ENCODE measurements around the gene PCDHGB2. TPM values are rescaled to one million over a fixed set of nuclear protein-coding genes. Genes with fewer than 3 reads are reported as not detected.
"Not testable (repeated sequence)": the region's sequence is repeated elsewhere in the genome, so short reads cannot be mapped to it uniquely, and the experiment has no call there.

Gene PCDHGB2
- total RNA-seq = under 1 TPM; 0.12 to 0.67 TPM

DNA sequence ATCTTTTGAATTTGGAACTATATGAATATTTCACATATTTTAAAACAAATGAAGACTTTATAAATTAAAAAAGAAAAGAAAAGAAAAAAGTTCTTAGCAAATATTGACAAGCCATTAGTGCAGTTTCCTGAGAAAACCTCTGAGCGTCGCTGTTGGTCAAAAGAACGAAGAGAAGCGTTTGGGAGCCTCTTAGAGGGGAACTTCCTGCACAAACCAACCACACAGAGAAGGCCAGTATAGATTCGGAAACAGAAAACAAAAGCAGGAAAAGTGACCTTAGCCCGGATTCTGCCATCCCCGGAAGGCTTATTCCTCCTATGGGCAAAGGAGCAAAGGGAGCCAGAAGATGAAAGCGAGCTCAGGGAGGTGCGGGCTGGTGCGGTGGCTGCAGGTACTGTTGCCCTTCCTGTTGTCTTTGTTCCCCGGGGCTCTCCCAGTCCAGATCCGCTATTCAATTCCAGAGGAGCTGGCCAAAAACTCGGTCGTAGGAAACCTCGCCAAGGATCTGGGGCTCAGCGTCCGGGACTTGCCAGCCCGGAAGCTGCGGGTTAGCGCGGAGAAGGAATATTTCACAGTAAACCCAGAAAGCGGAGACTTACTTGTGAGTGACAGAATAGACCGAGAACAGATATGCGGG is at the start of gene PCDHGB2:
TSS of gene PCDHGB2 (plus strand) at position 205 of the 637 bp plus-strand sequence. CDS start at position 347, 142 bp downstream.
- H3K4me1 Mint-ChIP-seq = peaks cover 2% of the 10 kb centered on the region
- peaks cover 69% of the 10 kb centered on the region for H3K27me3 Mint-ChIP-seq
- H3K9me3 Mint-ChIP-seq (ENCODE audit: low read depth) = peaks cover 15% of the 10 kb centered on the region
- H3K4me3 Mint-ChIP-seq = peak within 1 kb of the TSS; percentile 75
- CTCF ChIA-PET = interaction anchor here (0.5 to 1.9 kb wide), 6 partner anchors 61 to 276 kb away, joined by 3 to 7 read pairs (median 4); partner anchors contain the start of gene PCDHGA11
- peak within 1 kb of the TSS; percentile 6 for H3K27ac Mint-ChIP-seq
- peaks cover 15% of the 10 kb centered on the region for H3K36me3 Mint-ChIP-seq
- ATAC-seq = no peak
- no peak for DNase-seq

DNA sequence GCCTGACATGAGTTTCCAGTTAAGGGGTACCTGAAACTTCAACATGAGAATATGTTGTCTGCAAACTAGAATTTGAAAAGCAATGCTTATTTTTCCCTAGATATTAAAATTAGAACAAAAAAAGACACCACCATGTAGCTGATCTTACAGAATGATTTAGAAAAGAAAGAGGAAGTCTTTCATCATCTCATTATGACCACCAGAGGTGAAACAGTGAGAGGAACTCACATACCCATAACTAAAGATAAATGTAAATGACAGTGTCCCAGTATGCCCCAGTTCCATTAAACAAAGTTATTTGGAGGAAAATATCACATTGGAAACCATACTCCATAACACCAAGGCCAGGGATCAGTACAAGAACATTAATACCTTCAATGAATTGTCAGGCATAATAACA is 46.1 kb upstream of the PCDHGB2 start:
- Mint-ChIP-seq H3K27ac (no peak overlapping the region), H3K9me3 (ENCODE audit: low read depth) (peaks cover 45% of the 10 kb centered on the region), H3K4me1 (peaks cover 4% of the 10 kb centered on the region), H3K4me3 (no peak overlapping the region), H3K27me3 (no peaks in the 10 kb centered on the region), H3K36me3 (peaks cover 57% of the 10 kb centered on the region)
- ATAC-seq (no peak), DNase-seq (no peak)
- CTCF ChIA-PET = no interaction called here

DNA sequence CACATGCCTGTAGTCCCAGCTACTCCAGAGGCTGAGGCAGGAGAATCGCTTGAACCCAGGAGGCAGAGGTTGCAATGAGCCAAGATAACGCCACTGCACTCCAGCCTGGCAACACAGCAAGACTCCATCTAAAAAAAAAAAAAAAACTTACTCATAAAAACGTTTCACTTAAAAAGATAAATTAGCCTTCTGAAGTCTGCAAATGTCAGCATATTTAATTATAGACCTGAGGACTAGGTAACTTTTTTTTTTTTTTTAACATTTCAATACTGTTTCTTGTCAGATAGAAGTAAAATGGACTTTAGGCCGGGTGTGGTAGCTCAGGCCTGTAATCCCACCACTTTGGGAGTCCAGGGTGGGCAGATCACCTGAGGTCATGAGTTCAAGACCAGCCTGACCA is 42.8 kb upstream of the PCDHGB2 start:
- H3K36me3 Mint-ChIP-seq = peaks cover 78% of the 10 kb centered on the region
- peaks cover 26% of the 10 kb centered on the region for H3K4me1 Mint-ChIP-seq
- ATAC-seq, CTCF ChIA-PET, H3K27me3 Mint-ChIP-seq, DNase-seq, H3K4me3 Mint-ChIP-seq, H3K27ac Mint-ChIP-seq: not testable (repeated sequence)
- H3K9me3 Mint-ChIP-seq (ENCODE audit: low read depth) = peaks cover 52% of the 10 kb centered on the region

DNA sequence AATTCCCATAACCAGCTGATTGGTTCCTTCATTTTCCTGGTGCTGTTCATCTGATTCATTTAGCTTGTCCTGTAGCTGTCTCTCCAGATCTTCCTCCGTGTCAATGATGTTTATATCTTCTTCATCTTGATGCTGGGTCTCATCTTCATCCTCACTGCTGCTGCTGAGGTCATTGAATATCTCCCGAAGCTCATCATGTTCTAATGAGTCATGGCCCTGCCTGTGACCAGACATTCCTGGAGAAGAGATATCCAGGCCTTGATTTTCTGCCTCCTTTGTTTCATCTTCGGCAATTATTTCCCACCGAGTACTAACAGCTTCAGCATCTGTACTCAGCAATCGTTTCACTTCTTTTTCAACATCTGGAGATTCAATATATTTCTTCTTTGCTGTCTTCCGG is 40.6 kb upstream of the PCDHGB2 start:
- Mint-ChIP-seq H3K9me3 (ENCODE audit: low read depth) (peaks cover 47% of the 10 kb centered on the region), H3K4me3 (peak overlapping the region; percentile 13), H3K4me1 (peaks cover 32% of the 10 kb centered on the region), H3K27me3 (no peaks in the 10 kb centered on the region), H3K27ac (no peak overlapping the region), H3K36me3 (peaks cover 69% of the 10 kb centered on the region)
- CTCF ChIA-PET = interaction anchor here (1.5 to 4.9 kb wide), 6 partner anchors 11 to 245 kb away, joined by 5 to 35 read pairs (median 12); partner anchors contain the start of genes PCDHGA1 and PCDHGA3
- ATAC-seq = no peak
- DNase-seq = no peak

DNA sequence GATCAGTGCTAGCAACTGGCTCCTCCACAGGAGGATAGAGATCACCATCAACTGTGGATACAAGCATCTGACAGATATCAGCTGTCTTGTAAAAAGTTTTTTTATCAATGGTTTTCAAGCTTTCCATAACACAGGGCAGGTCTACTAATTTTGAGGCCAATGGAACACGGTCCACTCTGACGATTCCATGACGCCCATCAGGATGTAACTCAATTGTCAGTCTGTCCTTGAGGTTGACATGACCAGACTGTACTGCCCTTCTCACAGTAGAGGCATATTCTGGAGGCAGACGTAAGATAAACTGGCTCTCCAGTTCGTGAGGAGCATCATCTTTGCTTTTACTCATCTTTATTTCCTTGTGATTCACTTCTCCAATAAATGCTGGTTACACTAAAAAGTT is 40.1 kb upstream of the PCDHGB2 start:
- Mint-ChIP-seq H3K27ac (peak overlapping the region; percentile 100), H3K27me3 (no peaks in the 10 kb centered on the region), H3K4me3 (peak overlapping the region; percentile 97), H3K36me3 (peaks cover 67% of the 10 kb centered on the region), H3K4me1 (peaks cover 32% of the 10 kb centered on the region), H3K9me3 (ENCODE audit: low read depth) (peaks cover 46% of the 10 kb centered on the region)
- ATAC-seq (no peak), DNase-seq (no peak)
- CTCF ChIA-PET = interaction anchor here (1.3 to 4.9 kb wide), 11 partner anchors 10 to 318 kb away, joined by 3 to 35 read pairs (median 6); partner anchors contain the start of genes HDAC3, PCDHGA1, PCDHGA11 and PCDHGA3

DNA sequence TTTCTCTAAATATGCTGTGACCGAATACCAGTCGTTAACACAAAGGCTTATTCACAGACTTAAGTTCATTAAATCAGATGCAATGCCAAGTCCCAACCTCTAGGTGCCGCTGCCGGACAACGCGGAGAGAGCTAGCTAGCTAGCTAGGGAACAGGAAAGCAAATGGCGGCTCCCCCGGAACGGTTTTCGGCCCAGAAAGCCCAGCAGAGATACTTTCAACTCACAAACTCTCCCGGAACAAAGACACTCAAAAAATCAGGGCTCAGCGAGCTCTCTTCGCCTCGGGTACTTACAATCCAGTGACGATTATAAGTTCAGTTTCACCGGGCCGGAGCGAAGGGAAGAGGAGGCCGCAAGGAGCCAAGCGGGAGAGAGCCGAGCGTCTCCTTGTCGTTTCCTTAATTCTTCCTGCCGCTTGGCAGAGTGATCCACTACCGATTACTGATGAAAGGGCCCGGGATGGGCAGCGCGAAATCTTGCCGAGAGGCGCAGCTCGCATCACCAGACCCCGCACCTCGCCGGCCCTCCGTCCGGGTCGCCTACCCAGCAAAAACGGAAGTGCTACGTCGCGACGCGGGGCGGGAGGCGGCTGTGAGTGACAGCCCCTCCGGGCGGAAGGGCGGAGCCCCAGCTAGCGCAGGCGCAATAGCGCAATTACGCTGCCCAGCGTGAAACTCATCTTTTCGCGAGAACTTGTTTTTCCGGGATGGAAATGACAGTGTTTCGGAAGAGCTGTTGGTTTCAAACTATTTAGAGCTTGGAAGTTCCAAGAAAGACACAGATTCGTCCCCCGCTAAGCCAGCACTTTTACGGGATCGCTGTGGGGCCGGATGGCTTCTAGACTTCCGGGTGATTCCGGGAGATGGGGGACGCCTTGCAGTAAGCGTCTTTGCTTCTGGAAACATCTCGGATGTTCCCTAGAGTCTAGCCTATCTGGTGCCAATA is 39.3 kb upstream of the PCDHGB2 start, which contains the start of gene TAF7:
TSS of gene TAF7 (minus strand) at position 560 of the 945 bp plus-strand sequence. CDS start 740 bp downstream, outside the sequence.
- CTCF ChIA-PET = interaction anchor here (0.9 to 4.9 kb wide), 15 partner anchors 9 to 609 kb away, joined by 3 to 35 read pairs (median 5); partner anchors contain the start of genes HDAC3, PCDHGA1, PCDHGA11 and PCDHGA3
- Mint-ChIP-seq H3K9me3 (ENCODE audit: low read depth) (peaks cover 38% of the 10 kb centered on the region), H3K27ac (peak within 1 kb of the TSS; percentile 100), H3K4me1 (peaks cover 32% of the 10 kb centered on the region), H3K27me3 (no peaks in the 10 kb centered on the region), H3K36me3 (peaks cover 59% of the 10 kb centered on the region), H3K4me3 (peak within 1 kb of the TSS; percentile 97)
- peak; percentile 95 for ATAC-seq
- DNase-seq = peak; percentile 95

DNA sequence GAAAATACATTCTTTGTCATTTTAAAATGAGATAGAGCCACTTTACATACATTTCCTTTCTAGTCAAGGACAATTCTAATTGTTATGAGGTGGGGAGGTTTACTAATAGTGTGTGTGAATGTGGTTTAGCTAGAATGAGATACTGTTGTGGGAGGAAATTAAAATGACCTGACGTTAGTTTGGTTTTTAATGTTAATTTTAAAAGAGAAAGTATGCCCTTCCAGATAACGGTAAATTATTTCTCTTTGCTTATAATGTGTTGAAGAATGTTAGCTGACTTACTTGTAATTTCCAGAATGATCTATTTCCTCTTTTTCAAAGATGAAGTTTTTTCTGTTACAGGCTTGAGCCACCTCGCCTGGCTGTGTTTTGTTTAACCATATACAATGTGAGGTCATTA is 37.5 kb upstream of the PCDHGB2 start:
- DNase-seq (no peak), ATAC-seq (no peak)
- peaks cover 48% of the 10 kb centered on the region for H3K36me3 Mint-ChIP-seq
- no peak overlapping the region for H3K27ac Mint-ChIP-seq
- CTCF ChIA-PET = interaction anchor here (1.3 to 4.9 kb wide), 2 partner anchors 190 to 242 kb away, joined by 3 to 33 read pairs; no protein-coding TSS in a partner anchor
- peaks cover 39% of the 10 kb centered on the region for H3K4me1 Mint-ChIP-seq
- peaks cover under 1% of the 10 kb centered on the region for H3K27me3 Mint-ChIP-seq
- H3K9me3 Mint-ChIP-seq (ENCODE audit: low read depth) = peaks cover 32% of the 10 kb centered on the region
- no peak overlapping the region for H3K4me3 Mint-ChIP-seq

DNA sequence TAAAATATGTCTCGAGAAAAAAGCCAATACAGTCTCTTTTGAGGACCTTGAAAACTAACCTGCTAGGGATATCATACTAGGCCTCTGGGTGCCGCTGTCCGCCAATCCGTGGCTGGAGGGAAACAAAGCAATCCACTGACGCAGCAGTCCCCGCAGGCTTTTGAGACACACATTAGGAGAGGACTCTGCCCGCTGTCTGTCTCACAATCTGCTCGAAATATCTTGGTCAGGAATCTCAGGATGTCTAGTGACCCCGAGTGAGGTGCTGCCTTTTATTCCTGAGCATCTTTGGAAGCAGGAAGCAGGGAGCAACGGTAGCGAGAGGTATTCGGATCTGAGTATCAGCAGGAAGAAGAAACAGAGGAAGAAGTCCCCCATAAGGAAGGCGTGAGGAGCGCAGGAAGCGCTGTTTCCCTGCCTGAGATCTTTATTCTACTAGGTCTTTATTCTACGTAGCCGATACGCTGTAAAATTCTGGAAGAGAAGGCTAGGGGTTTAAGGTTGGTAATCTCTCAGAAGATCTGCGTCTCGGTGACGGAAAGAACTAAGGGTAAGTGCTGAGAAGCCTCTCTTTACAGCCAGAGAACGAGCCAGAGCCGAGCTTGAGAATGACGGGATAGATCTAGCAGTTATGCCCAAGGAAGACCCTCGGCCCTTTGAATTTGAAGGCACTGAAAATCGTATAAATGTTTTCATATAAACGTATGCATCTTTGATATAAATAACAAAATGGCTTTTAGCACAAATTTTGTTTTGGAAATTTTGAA is 33.5 kb upstream of the PCDHGB2 start:
- H3K36me3 Mint-ChIP-seq = peaks cover 14% of the 10 kb centered on the region
- ATAC-seq = peak; percentile 91
- CTCF ChIA-PET = interaction anchor here (0.6 to 2.1 kb wide), 9 partner anchors 14 to 443 kb away, joined by 3 to 5 read pairs (median 3); partner anchors contain the start of gene DIAPH1
- peak; percentile 79 for DNase-seq
- H3K9me3 Mint-ChIP-seq (ENCODE audit: low read depth) = peaks cover 9% of the 10 kb centered on the region
- peak overlapping the region; percentile 70 for H3K27ac Mint-ChIP-seq
- peaks cover 22% of the 10 kb centered on the region for H3K27me3 Mint-ChIP-seq
- H3K4me3 Mint-ChIP-seq = peak overlapping the region; percentile 77
- H3K4me1 Mint-ChIP-seq = peaks cover 15% of the 10 kb centered on the region

DNA sequence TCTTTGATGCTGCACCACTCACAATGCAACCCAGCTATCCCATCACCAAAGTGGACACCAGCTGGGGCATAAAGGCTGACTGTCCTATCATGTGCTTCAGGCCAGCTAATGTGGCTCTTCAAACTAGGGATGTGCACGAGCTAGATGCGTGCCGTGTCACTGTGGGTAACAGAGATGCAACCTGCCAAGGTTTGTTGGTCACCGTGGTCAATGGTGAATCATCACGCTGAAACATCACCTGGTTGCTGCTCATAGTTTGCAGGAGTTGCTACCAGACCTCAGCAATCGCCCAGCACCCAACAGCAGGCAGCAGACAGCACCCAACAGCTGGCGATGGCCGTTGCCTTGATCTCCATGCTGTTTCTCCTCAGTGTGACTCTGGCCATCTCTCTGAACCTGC is 31.6 kb upstream of the PCDHGB2 start:
- CTCF ChIA-PET = interaction anchor here (0.7 to 3.2 kb wide), 5 partner anchors 8 to 229 kb away, joined by 3 to 35 read pairs (median 3); partner anchors contain the start of genes PCDHGA10 and TAF7
- Mint-ChIP-seq H3K4me1 (peaks cover 7% of the 10 kb centered on the region), H3K36me3 (peaks cover 3% of the 10 kb centered on the region), H3K4me3 (no peak overlapping the region), H3K27ac (no peak overlapping the region), H3K9me3 (ENCODE audit: low read depth) (peaks cover 9% of the 10 kb centered on the region), H3K27me3 (peaks cover 35% of the 10 kb centered on the region)
- no peak for DNase-seq
- no peak for ATAC-seq

DNA sequence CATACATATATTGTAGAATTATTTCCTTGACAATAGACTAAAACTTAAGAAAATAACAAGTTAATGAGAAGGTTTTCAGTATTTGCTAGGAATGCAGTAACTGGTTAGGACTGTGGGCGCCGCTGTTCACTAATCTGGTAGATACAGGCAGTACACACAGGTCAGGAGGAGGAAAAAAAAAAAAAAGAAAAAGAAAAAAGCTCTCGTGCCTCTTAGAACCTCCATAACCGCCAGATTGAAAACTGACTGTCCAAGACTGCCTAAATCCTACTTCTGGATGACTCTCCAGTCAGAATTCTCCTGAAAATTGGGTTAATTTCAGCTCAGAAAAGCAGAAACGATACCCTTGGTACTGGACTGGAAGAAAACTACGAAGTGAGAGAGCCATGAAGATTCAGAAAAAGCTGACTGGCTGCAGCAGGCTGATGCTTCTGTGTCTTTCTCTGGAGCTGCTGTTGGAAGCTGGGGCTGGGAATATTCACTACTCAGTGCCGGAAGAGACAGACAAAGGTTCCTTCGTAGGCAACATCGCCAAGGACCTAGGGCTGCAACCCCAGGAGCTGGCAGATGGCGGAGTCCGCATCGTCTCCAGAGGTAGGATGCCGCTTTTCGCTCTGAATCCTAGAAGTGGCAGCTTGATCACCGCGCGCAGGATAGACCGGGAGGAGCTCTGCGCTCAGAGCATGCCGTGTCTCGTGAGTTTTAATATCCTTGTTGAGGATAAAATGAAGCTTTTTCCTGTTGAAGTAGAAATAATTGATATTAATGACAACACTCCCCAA is 29.3 kb upstream of the PCDHGB2 start, which contains the start of gene PCDHGA1:
TSS of gene PCDHGA1 (plus strand) at position 216 of the 782 bp plus-strand sequence.
- DNase-seq (no peak), ATAC-seq (peak; percentile 44)
- Mint-ChIP-seq H3K27ac (no peak within 1 kb of the TSS), H3K4me1 (peaks cover 7% of the 10 kb centered on the region), H3K4me3 (no peak within 1 kb of the TSS), H3K27me3 (peaks cover 49% of the 10 kb centered on the region), H3K36me3 (peaks cover 2% of the 10 kb centered on the region), H3K9me3 (ENCODE audit: low read depth) (peaks cover 14% of the 10 kb centered on the region)
- CTCF ChIA-PET = interaction anchor here (0.7 to 3.2 kb wide), 8 partner anchors 8 to 585 kb away, joined by 3 to 35 read pairs (median 4); partner anchors contain the start of genes PCDHGA2, PCDHGA3, PCDHGA4 and TAF7

DNA sequence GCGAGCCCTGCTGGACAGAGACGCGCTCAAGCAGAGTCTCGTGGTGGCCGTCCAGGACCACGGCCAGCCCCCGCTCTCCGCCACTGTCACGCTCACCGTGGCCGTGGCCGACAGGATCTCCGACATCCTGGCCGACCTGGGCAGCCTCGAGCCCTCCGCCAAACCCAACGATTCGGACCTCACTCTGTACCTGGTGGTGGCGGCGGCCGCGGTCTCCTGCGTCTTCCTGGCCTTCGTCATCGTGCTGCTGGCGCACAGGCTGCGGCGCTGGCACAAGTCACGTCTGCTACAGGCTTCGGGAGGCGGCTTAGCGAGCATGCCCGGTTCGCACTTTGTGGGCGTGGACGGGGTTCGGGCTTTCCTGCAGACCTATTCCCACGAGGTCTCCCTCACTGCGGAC is 27.2 kb upstream of the PCDHGB2 start:
- Mint-ChIP-seq H3K27me3 (peaks cover 58% of the 10 kb centered on the region), H3K9me3 (ENCODE audit: low read depth) (peaks cover 13% of the 10 kb centered on the region)
- not testable (repeated sequence) for H3K36me3 Mint-ChIP-seq, DNase-seq, H3K4me3 Mint-ChIP-seq, H3K27ac Mint-ChIP-seq, H3K4me1 Mint-ChIP-seq, ATAC-seq
- CTCF ChIA-PET = interaction anchor here (1.8 kb wide), 1 partner anchor 12 kb away, joined by 7 read pairs; the partner anchor contains the start of gene TAF7
